GM12874 (cell line): ENCODE data around the gene SLC10A2.

ENCODE experiments used
- CTCF ChIP-seq: IDR thresholded peaks from 2 replicates; pipeline ENCODE4 v1.5.1; 2011; ENCODE audit warnings: low read depth, mild to moderate bottlenecking, control low read depth, low read length, moderate library complexity; ENCODE audit not compliant: insufficient read depth

Gene SLC10A2

GRCh38 chr13:103029798-103030197 lies 36.4 kb downstream of the SLC10A2 start:
- TF ChIP-seq CTCF: no peak

GRCh38 chr13:103022336-103022735 lies 43.9 kb downstream of the SLC10A2 start:
- TF ChIP-seq CTCF: no peak

- TF ChIP-seq CTCF: no peak
Measured at GRCh38 chr13:103018556-103018955, 47.7 kb downstream of the SLC10A2 start.

GRCh38 chr13:103012646-103013045 lies 53.6 kb downstream of the SLC10A2 start:
- no peak for TF ChIP-seq CTCF

- TF ChIP-seq CTCF: no peak
Measured at GRCh38 chr13:103009051-103009840, 57.0 kb downstream of the SLC10A2 start.

GRCh38 chr13:103007427-103007762 lies 58.8 kb downstream of the SLC10A2 start:
- no peak for TF ChIP-seq CTCF

- no peak for TF ChIP-seq CTCF
Measured at GRCh38 chr13:103006641-103007426, 59.4 kb downstream of the SLC10A2 start.
